Spleen (tissue), 11 donors: ENCODE measurements around the gene SIK1. TPM values are rescaled to one million over a fixed set of nuclear protein-coding genes. Genes with fewer than 3 reads are reported as not detected.

Experiments
- DNase-seq: peaks from one replicate; pipeline ENCODE4 v3.0.0-alpha.2; 2020
- H3K27ac ChIP-seq, 8 donors: fragments of 200-600 bp; sonication (generic) in 7 of 8; 1 replicate in 4 of 8; 2 replicates in 4 of 8; pipeline versions ENCODE4 v1.5.0 to v1.8.0; 2016 to 2021; ENCODE audit warnings: inconsistent platforms in 4 of 8, mild to moderate bottlenecking in 4 of 8, moderate library complexity in 1 of 8
- H3K27me3 ChIP-seq, 7 donors: fragments of 200-600 bp; sonication (generic) in 6 of 7; replicated peaks in 1 of 7; 1 replicate in 4 of 7; 2 replicates in 3 of 7; pipeline versions ENCODE4 v1.5.0 to v1.8.0; 2016 to 2021; ENCODE audit warnings: inconsistent platforms in 3 of 7, mild to moderate bottlenecking in 1 of 7
- H3K36me3 ChIP-seq, 6 donors: fragments of 200-600 bp; sonication (generic) in 5 of 6; 1 replicate in 4 of 6; 2 replicates in 2 of 6; pipeline versions ENCODE4 v1.5.0 to v1.8.0; 2016 to 2021; ENCODE audit warnings: inconsistent platforms in 2 of 6
- H3K4me1 ChIP-seq, 6 donors: fragments of 200-600 bp; sonication (generic) in 5 of 6; 1 replicate in 3 of 6; 2 replicates in 3 of 6; pipeline versions ENCODE4 v1.5.0 to v1.8.0; 2016 to 2021; ENCODE audit warnings: inconsistent platforms in 3 of 6
- H3K4me3 ChIP-seq, 8 donors: fragments of 200-600 bp; sonication (generic) in 7 of 8; 1 replicate in 4 of 8; 2 replicates in 4 of 8; pipeline versions ENCODE4 v1.5.0 to v1.8.0; 2016 to 2021; ENCODE audit warnings: inconsistent platforms in 4 of 8, mild to moderate bottlenecking in 4 of 8, moderate library complexity in 2 of 8
- H3K9me3 ChIP-seq, 8 donors: fragments of 200-600 bp; sonication (generic) in 7 of 8; 1 replicate in 4 of 8; 2 replicates in 4 of 8; pipeline versions ENCODE4 v1.5.0 to v1.8.0; 2016 to 2021; ENCODE audit warnings: inconsistent platforms in 4 of 8
- CTCF ChIP-seq, 11 experiments: fragments of 200-600 bp in 7 of 11; fragments of 450-650 bp in 4 of 11; sonication (generic) in 4 of 11; IDR thresholded peaks in 8 of 11; conservative IDR thresholded peaks in 3 of 11; 1 replicate in 7 of 11; 2 replicates in 4 of 11; pipeline versions ENCODE4 v1.4.0 to v1.8.0; 2016 to 2021; ENCODE audit warnings: antibody characterized with exemption in 11 of 11, inconsistent platforms in 4 of 11, mild to moderate bottlenecking in 1 of 11
- POLR2A ChIP-seq, 3 donors: fragments of 450-650 bp; IDR thresholded peaks; one replicate each; pipeline ENCODE4 v1.5.1; 2017; ENCODE audit warnings: antibody characterized with exemption in 3 of 3, mild to moderate bottlenecking in 1 of 3
- POLR2AphosphoS5 ChIP-seq, 3 donors: sonication (generic); formaldehyde crosslinking; IDR thresholded peaks; one replicate each; pipeline ENCODE4 v1.5.1; 2017; ENCODE audit warnings: antibody characterized with exemption in 3 of 3
- WGBS, 5 donors: extraction: QIAGEN DNeasy Blood & Tissue Kit in 3 of 5; methylation state at CpG; one replicate each; pipeline versions ENCODE4 v1.1.5 to v1.1.7; 2013 to 2018; 5-methylcytosine and 5-hydroxymethylcytosine counted together
- intact Hi-C: fragments of 100-400 bp; cut with DNase I; formaldehyde crosslinking; loops from one replicate; pipeline ENCODE4 v1.15.0; 2023; ENCODE audit warnings: low total_unique reads
- polyA plus RNA-seq, 3 donors: library from polyadenylated mRNA; stranded (reverse); fragments of 200-250 nt; gene quantifications; one replicate each; pipeline ENCODE4 v1.2.1, GENCODE V29; 2013
- total RNA-seq, 7 donors: library from RNA; depleted of rRNA in 3 of 7; stranded (reverse); fragments of >200 nt in 3 of 7; fragmentation: NEBNext Ultra II Directional in 4 of 7; extraction: Animal tissue kit (Norgen Biotek cat#: 25700) in 4 of 7; gene quantifications; one replicate each; pipeline versions ENCODE4 v1.1.0 to v1.2.1, GENCODE V29; 2016 to 2021
- donor health status: healthy with polysubstance abuse.
- donor health status: DM: no; HTN: no; CAD: no; lungs with moderate emphysema.
- donor health status: DM: no; HTN: no; CAD: no.
- donor health status: Bipolar disorder and iron deficiency.
- donor health status: healthy.
- donor health status: DM: no; HTN: no; CAD: no.
- donor health status: DM: yes; HTN: yes; CAD: no.

SIK1 gene
- total and polyA plus RNA-seq, 10 donors = 0.48 to 43.9 (median 12.2) TPM

GRCh38 chr21:43365611-43366426 lies 61.1 kb downstream of the SIK1 start:
- Histone ChIP-seq H3K36me3 (no peaks in the 10 kb centered on the region), H3K9me3 (no peaks in the 10 kb centered on the region), H3K4me1 (peaks cover 23 to 87% (median 63%) of the 10 kb centered on the region in 6 donors), H3K4me3 (no peak overlapping the region), H3K27ac (peak overlapping the region in 7 of 8 donors; percentile 15 to 91 (median 52)), H3K27me3 (peaks cover 0 to 8% (median 0%) of the 10 kb centered on the region in 7 donors)
- TF ChIP-seq POLR2AphosphoS5 (IDR thresholded peaks at IDR 0.05) (peak in 2 of 3 donors; percentile 37 to 58), CTCF (IDR thresholded peaks at IDR 0.05 in 8 of 11, conservative IDR thresholded peaks at IDR 0.05 in 3 of 11) (no peak)
- intact Hi-C loops = no loop called here
- no peak for DNase-seq
- WGBS, 5 donors = 82 to 87% (median 85%) methylated on average over 17 to 20 of the region's 20 CpGs

- Histone ChIP-seq H3K9me3 (no peaks in the 10 kb centered on the region), H3K27me3 (peaks cover 0 to 8% (median 0%) of the 10 kb centered on the region in 7 donors), H3K36me3 (no peaks in the 10 kb centered on the region), H3K4me3 (no peak overlapping the region), H3K4me1 (peaks cover 23 to 90% (median 67%) of the 10 kb centered on the region in 6 donors), H3K27ac (peak overlapping the region in 6 of 8 donors; percentile 4 to 91 (median 58))
- TF ChIP-seq POLR2AphosphoS5 (IDR thresholded peaks at IDR 0.05) (no peak), POLR2A (IDR thresholded peaks at IDR 0.05) (no peak), CTCF (IDR thresholded peaks at IDR 0.05 in 8 of 11, conservative IDR thresholded peaks at IDR 0.05 in 3 of 11) (no peak)
- WGBS, 5 donors = 73 to 90% (median 81%) methylated on average over 12 to 18 of the region's 18 CpGs
- no peak for DNase-seq
- intact Hi-C loops = no loop called here
Observed at GRCh38 chr21:43364851-43365424, 62.0 kb downstream of the SIK1 start.

Other genes with a start within 250 kb of the SIK1 start
- gene HSF2BP, start 232.4 kb upstream of the SIK1 start, total RNA-seq = 1 to 10 TPM in 2 of 7 donors, under 1 TPM in 3, not detected in 2; 0.19 to 1.9 (median 0.58) TPM
- under 1 TPM; 0.13 to 0.35 (median 0.19) TPM for gene HSF2BP, start 232.4 kb upstream of the SIK1 start, polyA plus RNA-seq
- gene RRP1B, start 232.4 kb upstream of the SIK1 start, total RNA-seq = 10 to 100 TPM; 25.3 to 28.9 (median 25.7) TPM
- 10 to 100 TPM in 2 of 3 donors, 1 to 10 TPM in 1; 7.9 to 11.6 (median 10.1) TPM for gene RRP1B, start 232.4 kb upstream of the SIK1 start, polyA plus RNA-seq